ENCODE measurements around the gene SYNRG. TPM values are rescaled to one million over a fixed set of nuclear protein-coding genes. Genes with fewer than 3 reads are reported as not detected.

Gene SYNRG
- total RNA-seq, 1 experiment from 2014 or later: 9.7 TPM

DNA sequence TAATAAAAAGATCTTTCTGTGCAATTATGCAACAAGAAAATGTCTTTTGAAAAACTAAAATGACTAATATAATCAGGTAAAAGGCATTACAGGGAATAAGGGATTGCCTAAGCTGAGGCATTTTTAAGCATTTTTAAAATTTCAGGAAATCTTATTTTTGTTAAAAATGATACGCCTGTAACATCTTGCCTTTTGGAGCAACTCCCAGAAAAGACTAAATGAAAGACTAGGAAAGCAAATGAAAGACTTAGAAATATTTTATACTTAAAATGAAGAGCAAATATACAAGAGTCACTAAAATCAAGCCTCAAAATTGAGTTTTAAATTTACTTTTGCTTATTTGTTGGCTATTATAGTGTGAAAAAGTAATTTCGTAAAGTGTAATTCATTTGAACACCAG lies 63.7 kb downstream of the SYNRG start:
- Histone ChIP-seq H4K20me1 (ENCODE audit: low read length) (no peaks in the 10 kb centered on the region), H3K27me3 (ENCODE audit: low read length) (no peaks in the 10 kb centered on the region), H3K4me1 (ENCODE audit: insufficient read depth, low read length) (no peaks in the 10 kb centered on the region), H3K79me2 (ENCODE audit: low read length) (no peaks in the 10 kb centered on the region), H3K27ac (ENCODE audit: low read length) (no peak overlapping the region), H3K4me3 (ENCODE audit: low read length) (no peak overlapping the region), H3K36me3 (ENCODE audit: low read depth, low read length) (peaks cover 8% of the 10 kb centered on the region; the same call in 1 of the 2 replicates), H3K9me3 (ENCODE audit: low read length) (no peaks in the 10 kb centered on the region), H3K9me2 (replicated peaks; ENCODE audit: low read length) (no peaks in the 10 kb centered on the region), H3K4me2 (ENCODE audit: low read length) (no peak overlapping the region), H2AFZ (ENCODE audit: low read length) (no peak overlapping the region), H3K9ac (ENCODE audit: low read length) (no peak overlapping the region), H3F3A (ENCODE audit: low read length, unreplicated experiment) (no peaks in the 10 kb centered on the region)
- ChIA-PET CTCF (no interaction called here), POLR2A (ENCODE audit: unreplicated experiment) (no interaction called here)
- no TSS peak for BruUV-seq (replicated peaks)
- no peak for TF ChIP-seq EZH2phosphoT487 (IDR thresholded peaks at IDR 0.05; ENCODE audit: borderline replicate concordance, low read length)
- TF ChIP-seq, protein P1, sequence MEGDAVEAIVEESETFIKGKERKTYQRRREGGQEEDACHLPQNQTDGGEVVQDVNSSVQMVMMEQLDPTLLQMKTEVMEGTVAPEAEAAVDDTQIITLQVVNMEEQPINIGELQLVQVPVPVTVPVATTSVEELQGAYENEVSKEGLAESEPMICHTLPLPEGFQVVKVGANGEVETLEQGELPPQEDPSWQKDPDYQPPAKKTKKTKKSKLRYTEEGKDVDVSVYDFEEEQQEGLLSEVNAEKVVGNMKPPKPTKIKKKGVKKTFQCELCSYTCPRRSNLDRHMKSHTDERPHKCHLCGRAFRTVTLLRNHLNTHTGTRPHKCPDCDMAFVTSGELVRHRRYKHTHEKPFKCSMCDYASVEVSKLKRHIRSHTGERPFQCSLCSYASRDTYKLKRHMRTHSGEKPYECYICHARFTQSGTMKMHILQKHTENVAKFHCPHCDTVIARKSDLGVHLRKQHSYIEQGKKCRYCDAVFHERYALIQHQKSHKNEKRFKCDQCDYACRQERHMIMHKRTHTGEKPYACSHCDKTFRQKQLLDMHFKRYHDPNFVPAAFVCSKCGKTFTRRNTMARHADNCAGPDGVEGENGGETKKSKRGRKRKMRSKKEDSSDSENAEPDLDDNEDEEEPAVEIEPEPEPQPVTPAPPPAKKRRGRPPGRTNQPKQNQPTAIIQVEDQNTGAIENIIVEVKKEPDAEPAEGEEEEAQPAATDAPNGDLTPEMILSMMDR (conservative IDR thresholded peaks at IDR 0.05; ENCODE audit: low read depth, low read length): no peak
- TF ChIP-seq EZH2 (IDR thresholded peaks at IDR 0.05; ENCODE audit: low read length, unreplicated experiment): no peak
- intact Hi-C loops (cut with micrococcal nuclease): no loop called here
- ATAC-seq (no peak), DNase-seq (no peak)

- H4K20me1 ChIP-seq (ENCODE audit: low read length): no peaks in the 10 kb centered on the region
- H3K9me2 ChIP-seq (replicated peaks; ENCODE audit: low read length): no peaks in the 10 kb centered on the region
- no peak overlapping the region for H3K9ac ChIP-seq (ENCODE audit: low read length)
- no peaks in the 10 kb centered on the region for H3F3A ChIP-seq (ENCODE audit: low read length, unreplicated experiment)
- H3K27ac ChIP-seq (ENCODE audit: low read length): no peak overlapping the region
- no peaks in the 10 kb centered on the region for H3K27me3 ChIP-seq (ENCODE audit: low read length)
- DNase-seq (no peak), ATAC-seq (peak; percentile 37)
- no TSS peak for BruUV-seq (replicated peaks)
- CTCF ChIA-PET: no interaction called here
- H3K9me3 ChIP-seq (ENCODE audit: low read length): no peaks in the 10 kb centered on the region
- intact Hi-C loops (cut with micrococcal nuclease): no loop called here
- H3K4me3 ChIP-seq (ENCODE audit: low read length): no peak overlapping the region
- H3K79me2 ChIP-seq (ENCODE audit: low read length): no peaks in the 10 kb centered on the region
- TF ChIP-seq EZH2phosphoT487 (IDR thresholded peaks at IDR 0.05; ENCODE audit: borderline replicate concordance, low read length): no peak
- TF ChIP-seq EZH2 (IDR thresholded peaks at IDR 0.05; ENCODE audit: low read length, unreplicated experiment): no peak
- TF ChIP-seq, protein P1 (conservative IDR thresholded peaks at IDR 0.05; ENCODE audit: low read depth, low read length): no peak
- H3K4me2 ChIP-seq (ENCODE audit: low read length): no peak overlapping the region
- POLR2A ChIA-PET (ENCODE audit: unreplicated experiment): interaction anchor here (0.7 kb wide), 1 partner anchor 27 kb away, joined by 6 read pairs; no protein-coding TSS in a partner anchor
- H3K36me3 ChIP-seq (ENCODE audit: low read depth, low read length): peaks cover 12% of the 10 kb centered on the region; the same call in 1 of the 2 replicates
- H3K4me1 ChIP-seq (ENCODE audit: insufficient read depth, low read length): no peaks in the 10 kb centered on the region
- H2AFZ ChIP-seq (ENCODE audit: low read length): no peak overlapping the region
Measured at GRCh38 chr17:37543637-37544052, 65.6 kb downstream of the SYNRG start.

DNA sequence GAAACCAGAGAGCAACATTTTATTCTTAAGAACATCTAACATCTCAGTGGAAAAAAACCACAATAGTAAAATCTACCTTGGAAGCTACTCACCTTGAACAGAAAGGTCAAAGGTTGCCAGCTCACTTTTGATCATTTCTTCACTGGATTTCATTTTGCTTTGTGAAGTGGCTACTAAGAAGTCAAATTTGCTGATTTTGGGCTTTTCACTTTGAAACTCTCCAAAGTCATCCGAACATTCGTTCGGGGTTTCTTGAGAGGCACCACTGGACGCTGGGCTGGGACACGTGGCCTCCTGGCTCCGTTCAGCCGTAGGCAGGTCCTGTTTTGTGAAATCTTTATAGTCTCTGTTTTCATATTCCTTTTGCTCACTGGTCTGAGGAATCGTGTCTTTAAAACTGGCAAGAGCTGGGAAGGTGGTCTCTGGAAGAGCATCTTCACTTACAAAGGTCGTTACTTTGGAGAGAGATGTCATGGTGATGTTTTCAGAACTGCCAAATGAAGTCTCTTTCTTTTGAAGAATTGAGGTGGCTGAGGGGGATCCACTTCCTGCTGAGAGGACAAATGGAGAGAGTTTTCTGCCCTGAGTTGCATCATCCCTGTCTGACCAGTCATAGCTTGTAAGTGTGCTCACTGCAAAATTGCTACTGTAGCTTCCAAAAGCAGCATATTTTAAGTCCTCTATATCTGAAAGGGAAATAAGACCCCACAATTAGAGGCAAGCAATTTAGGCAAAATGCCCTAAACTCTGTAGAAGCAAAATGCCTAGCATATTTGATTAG lies 67.1 kb downstream of the SYNRG start:
- no peaks in the 10 kb centered on the region for H3K79me2 ChIP-seq (ENCODE audit: low read length)
- no peaks in the 10 kb centered on the region for H3K9me2 ChIP-seq (replicated peaks; ENCODE audit: low read length)
- DNase-seq (no peak), ATAC-seq (no peak)
- peaks cover 12% of the 10 kb centered on the region; the same call in 1 of the 2 replicates for H3K36me3 ChIP-seq (ENCODE audit: low read depth, low read length)
- H3K4me3 ChIP-seq (ENCODE audit: low read length): no peak overlapping the region
- no peaks in the 10 kb centered on the region for H3K4me1 ChIP-seq (ENCODE audit: insufficient read depth, low read length)
- intact Hi-C loops (cut with micrococcal nuclease): no loop called here
- no peak overlapping the region for H3K27ac ChIP-seq (ENCODE audit: low read length)
- BruUV-seq (replicated peaks): no TSS peak
- no peaks in the 10 kb centered on the region for H3K9me3 ChIP-seq (ENCODE audit: low read length)
- no peaks in the 10 kb centered on the region for H4K20me1 ChIP-seq (ENCODE audit: low read length)
- no peak overlapping the region for H3K4me2 ChIP-seq (ENCODE audit: low read length)
- H3K9ac ChIP-seq (ENCODE audit: low read length): no peak overlapping the region
- CTCF ChIA-PET: no interaction called here
- H2AFZ ChIP-seq (ENCODE audit: low read length): no peak overlapping the region
- POLR2A ChIA-PET (ENCODE audit: unreplicated experiment): interaction anchor here (0.6 kb wide), 1 partner anchor 9 kb away, joined by 3 read pairs; no protein-coding TSS in a partner anchor
- H3K27me3 ChIP-seq (ENCODE audit: low read length): no peaks in the 10 kb centered on the region
- TF ChIP-seq EZH2 (IDR thresholded peaks at IDR 0.05; ENCODE audit: low read length, unreplicated experiment): no peak
- TF ChIP-seq EZH2phosphoT487 (IDR thresholded peaks at IDR 0.05; ENCODE audit: borderline replicate concordance, low read length): no peak
- TF ChIP-seq, protein P1 (conservative IDR thresholded peaks at IDR 0.05; ENCODE audit: low read depth, low read length): no peak
- no peaks in the 10 kb centered on the region for H3F3A ChIP-seq (ENCODE audit: low read length, unreplicated experiment)
